ENCODE data around the gene WLS. TPM values are rescaled to one million over a fixed set of nuclear protein-coding genes. Genes with fewer than 3 reads are reported as not detected.
A peak's percentile ranks its signal among the peaks of the same experiment; 100 is the strongest.

WLS gene
- total and polyA plus RNA-seq, 12 donors: 31.7 to 123 (median 101) TPM

- DNase-seq (no peak), ATAC-seq (no peak)
- intact Hi-C loops (cut with DNase I): loop anchor here (2.0 to 10.0 kb wide), 15 partner anchors 231 to 1621 kb away; partner anchors contain the start of gene RPE65 (in 4 of the 10)
- H3K27ac ChIP-seq: no peak overlapping the region
- H3K36me3 ChIP-seq: no peaks in the 10 kb centered on the region
- peaks cover 0 to 33% (median 20%) of the 10 kb centered on the region in 9 donors for H3K4me1 ChIP-seq
- H3K27me3 ChIP-seq: no peaks in the 10 kb centered on the region
- no peaks in the 10 kb centered on the region for H3K9me3 ChIP-seq
- no peak for TF ChIP-seq CTCF (IDR thresholded peaks at IDR 0.05)
- H3K4me3 ChIP-seq: no peak overlapping the region
- WGBS, 2 donors: 65 to 75% methylated on average over 3 of the region's 3 CpGs
Measured at GRCh38 chr1:68113966-68114365, 118.4 kb downstream of the WLS start.

- H3K27ac ChIP-seq: peak overlapping the region in 1 of 10 donors; percentile 13
Measured at GRCh38 chr1:68112835-68113243, 119.5 kb downstream of the WLS start.

GRCh38 chr1:68111519-68112436 is 120.5 kb downstream of the WLS start:
- no peaks in the 10 kb centered on the region for H3K36me3 ChIP-seq
- H3K27me3 ChIP-seq: no peaks in the 10 kb centered on the region
- ATAC-seq (peak; percentile 83 to 92 (median 90)), DNase-seq (peak; percentile 66 to 72)
- intact Hi-C loops (cut with DNase I): loop anchor here (2.0 to 10.0 kb wide), 15 partner anchors 233 to 1623 kb away; partner anchors contain the start of gene RPE65 (in 4 of the 10)
- H3K4me1 ChIP-seq: peaks cover 0 to 30% (median 17%) of the 10 kb centered on the region in 9 donors
- H3K4me3 ChIP-seq: no peak overlapping the region
- H3K27ac ChIP-seq: peak overlapping the region in 1 of 10 donors; percentile 10
- TF ChIP-seq CTCF (IDR thresholded peaks at IDR 0.05): peak; percentile 9 to 72 (median 53)
- no peaks in the 10 kb centered on the region for H3K9me3 ChIP-seq
- 39 to 43% methylated on average over 7 of the region's 7 CpGs for WGBS, 2 donors

More at GRCh38 chr1:68112835-68113243, 119.5 kb downstream of the WLS start:
- WGBS, 2 donors: 26 to 30% methylated on average over 7 of the region's 7 CpGs
- TF ChIP-seq CTCF (IDR thresholded peaks at IDR 0.05): no peak
- Histone ChIP-seq H3K27me3 (no peaks in the 10 kb centered on the region), H3K4me3 (no peak overlapping the region), H3K9me3 (no peaks in the 10 kb centered on the region), H3K4me1 (peaks cover 0 to 33% (median 20%) of the 10 kb centered on the region in 9 donors), H3K36me3 (no peaks in the 10 kb centered on the region)
- DNase-seq (peak in 1 of 2 donors; percentile 30), ATAC-seq (peak in 7 of 8 donors; percentile 27 to 69 (median 52))
- intact Hi-C loops (cut with DNase I): loop anchor here (2.0 to 10.0 kb wide), 15 partner anchors 232 to 1622 kb away; partner anchors contain the start of gene RPE65 (in 4 of the 10)

GRCh38 chr1:68107771-68108170 is 124.6 kb downstream of the WLS start:
- Histone ChIP-seq H3K9me3 (no peaks in the 10 kb centered on the region), H3K4me3 (no peak overlapping the region), H3K27me3 (no peaks in the 10 kb centered on the region), H3K4me1 (peaks cover 0 to 17% (median 14%) of the 10 kb centered on the region in 9 donors), H3K27ac (no peak overlapping the region), H3K36me3 (no peaks in the 10 kb centered on the region)
- ATAC-seq (no peak), DNase-seq (no peak)
- 72 to 78% methylated on average over 8 of the region's 8 CpGs for WGBS, 2 donors
- TF ChIP-seq CTCF (IDR thresholded peaks at IDR 0.05): no peak
- intact Hi-C loops (cut with DNase I): no loop called here
